A172 (cell line): ENCODE data around the gene LIPA. TPM values are rescaled to one million over a fixed set of nuclear protein-coding genes. Genes with fewer than 3 reads are reported as not detected.
A peak's percentile ranks its signal among the peaks of the same experiment; 100 is the strongest.
"Not testable (repeated sequence)": the region's sequence is repeated elsewhere in the genome, so short reads cannot be mapped to it uniquely, and the experiment has no call there.

ENCODE experiments used
- DNase-seq: peaks from one replicate; pipeline ENCODE4 v3.0.0-alpha.2; 2015; ENCODE audit warnings: low spot score
- total RNA-seq: library from RNA; depleted of rRNA; stranded (reverse); fragments of >200 nt; shearing (Covaris generic); gene quantifications from 2 replicates; pipeline ENCODE4 v1.2.3, GENCODE V29; 2014

Gene LIPA
- total RNA-seq, 1 experiment from 2014 or later: 113 TPM

DNA sequence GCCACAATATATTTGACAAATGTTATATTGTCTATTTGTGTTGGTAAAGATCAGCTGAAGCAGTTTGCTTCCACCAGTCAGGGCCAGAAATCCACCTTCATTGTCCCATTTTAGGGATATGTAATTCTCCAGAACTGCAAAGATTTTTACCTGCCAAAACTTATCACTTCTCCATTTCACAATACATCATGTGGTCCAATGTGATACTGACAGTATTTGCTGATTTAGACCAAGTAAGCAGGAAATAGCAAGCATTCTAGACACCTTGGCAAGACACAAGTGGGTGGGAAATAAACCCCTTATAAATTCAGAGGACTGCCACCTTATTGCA is 18.5 kb upstream of the LIPA start:
- no peak for DNase-seq

DNA sequence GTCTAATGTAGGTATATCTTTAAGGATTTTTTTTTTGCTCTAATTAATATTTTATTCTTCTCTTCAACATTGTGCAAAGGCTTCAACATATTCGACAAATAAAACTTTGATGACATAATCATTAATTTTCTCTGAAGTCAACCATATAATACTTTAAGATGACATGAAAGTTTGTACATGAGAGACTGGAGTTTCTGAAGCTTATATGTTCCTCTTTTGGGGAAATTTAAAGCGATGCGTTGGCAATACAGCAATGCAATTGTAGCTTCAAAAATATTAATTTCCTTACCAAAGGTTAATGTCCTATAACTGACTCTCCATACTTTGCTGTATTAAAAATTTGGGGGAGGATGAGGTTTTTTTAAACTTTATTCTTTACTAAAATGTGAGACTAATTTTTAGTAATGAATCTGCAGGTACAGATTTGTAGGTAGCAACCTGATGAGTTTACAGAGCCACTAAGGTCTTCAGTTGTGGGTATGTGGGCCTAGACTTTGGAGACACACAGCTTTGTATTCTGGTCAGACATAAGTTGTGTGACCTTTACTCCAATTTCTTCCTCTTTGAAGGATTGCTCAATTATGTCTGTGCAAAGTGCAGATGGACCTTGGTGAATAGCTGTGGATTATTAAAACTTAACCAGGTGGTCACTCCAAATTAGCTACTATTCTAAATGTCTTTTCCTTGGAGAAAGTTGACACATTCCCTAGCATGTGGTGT is 18.0 kb upstream of the LIPA start:
- no peak for DNase-seq

DNA sequence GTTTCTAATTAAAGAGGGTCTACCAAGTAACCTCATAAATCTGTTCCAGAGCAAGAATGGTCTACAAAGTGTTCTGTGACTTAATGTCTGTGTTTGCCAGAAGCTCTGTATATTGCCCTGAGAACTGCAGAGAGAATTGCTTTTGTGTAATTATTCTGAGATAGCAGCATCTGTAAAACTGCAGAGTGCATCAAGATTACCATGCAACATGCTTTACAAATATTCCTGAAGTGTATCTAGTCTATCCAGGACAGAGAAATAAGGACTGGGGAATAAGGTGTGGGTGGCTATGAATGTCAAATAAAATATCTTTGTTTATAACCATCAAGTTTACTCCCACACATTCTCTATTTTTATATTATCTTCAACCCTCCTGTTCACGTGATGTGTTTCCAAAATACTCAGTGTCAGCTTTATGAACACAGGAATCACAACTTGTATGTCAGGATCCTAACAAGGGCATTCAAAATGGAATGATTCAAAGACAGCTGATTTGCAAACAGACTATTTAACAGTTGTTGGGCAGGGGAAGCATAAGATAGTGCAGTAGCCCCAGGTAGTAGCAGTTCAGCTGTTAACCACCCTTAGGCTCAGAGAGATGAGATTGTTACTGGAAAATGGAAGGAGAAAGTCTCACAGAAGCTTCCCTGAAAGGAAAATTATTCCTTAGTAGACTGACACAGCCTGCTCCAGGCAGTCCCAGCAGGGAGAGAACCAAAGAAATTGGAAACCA is 15.3 kb upstream of the LIPA start:
- DNase-seq: no peak

DNA sequence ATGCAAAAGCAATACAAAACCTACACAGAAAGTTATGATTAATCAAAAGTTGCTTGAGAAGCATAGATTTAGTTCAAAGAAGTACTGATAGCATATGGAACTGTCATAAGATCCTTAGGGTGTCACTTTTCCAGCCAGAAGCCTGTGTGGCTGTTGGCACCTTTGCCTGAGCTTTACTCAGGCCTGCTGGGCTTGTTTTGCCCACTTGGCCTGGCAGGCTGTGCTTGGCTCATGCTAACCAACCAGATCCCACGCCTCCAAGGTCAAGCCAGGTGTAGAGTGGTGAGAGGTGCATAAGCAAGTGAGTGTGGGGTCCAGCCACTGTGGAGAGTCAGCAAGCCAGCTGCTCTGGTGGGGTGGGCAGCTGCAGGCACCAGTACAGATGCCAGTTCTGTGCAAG is 12.0 kb upstream of the LIPA start:
- no peak for DNase-seq

DNA sequence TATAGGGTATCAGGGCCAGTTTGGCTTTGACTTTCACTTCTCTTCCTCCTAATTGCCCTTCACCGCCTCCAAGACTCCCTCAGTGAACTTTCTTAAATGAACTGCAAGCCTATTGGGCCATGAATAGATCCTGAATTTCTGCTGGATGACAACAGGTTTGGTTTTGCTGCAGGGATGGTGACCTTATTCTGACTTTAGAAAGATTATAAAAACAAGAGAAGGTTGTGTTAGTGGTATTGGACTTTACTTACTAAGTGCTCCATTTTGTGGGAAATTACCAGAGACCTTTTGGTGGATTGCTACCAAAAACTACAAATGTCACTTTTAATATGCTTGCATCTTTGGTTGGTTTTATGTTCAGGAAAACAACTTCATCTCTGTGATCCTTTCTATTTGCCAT is 11.5 kb upstream of the LIPA start:
- no peak for DNase-seq

DNA sequence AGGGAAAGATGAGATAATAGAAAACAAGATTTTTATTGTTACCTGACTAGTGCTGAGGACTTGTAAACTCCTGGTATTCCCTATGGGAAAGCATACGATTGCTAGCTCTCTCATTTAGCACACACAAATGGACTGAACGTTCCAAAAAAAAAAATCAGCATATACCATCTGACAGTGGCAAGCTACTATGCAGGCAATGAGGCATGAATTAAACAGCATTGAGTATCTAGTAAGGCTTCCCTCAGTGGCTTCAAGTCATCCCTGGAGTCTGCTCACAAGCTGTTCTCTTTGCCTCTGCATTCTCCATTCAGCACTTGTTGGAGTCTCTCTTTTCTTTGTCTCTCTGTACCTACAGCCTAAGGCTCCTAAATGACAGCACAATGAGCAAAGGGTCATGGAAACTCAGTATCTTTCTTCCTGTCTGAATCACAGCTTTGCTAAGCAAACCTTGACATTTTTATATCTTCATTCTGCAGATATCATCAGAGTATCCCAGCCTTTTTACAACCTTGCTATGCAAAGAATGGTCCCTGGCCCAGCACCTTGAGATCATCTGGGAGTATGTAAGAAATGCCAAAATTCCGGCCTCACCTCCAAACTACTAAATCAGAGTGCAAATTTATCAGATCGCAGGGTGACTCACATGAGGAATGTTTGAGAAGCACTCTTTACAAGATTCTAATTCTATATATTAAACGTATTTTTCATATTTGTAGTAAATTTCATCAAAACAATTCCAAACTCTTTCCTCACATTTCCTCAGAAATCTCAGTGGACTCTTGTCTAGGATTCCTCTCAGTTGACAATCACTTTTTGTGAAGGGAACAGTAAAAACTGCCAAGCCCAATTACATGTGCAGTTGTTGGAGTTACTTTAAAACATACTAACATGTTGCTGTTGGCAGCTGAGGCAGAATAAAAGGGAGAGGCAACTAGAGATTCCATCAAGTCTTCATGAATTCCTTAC is 10.8 kb upstream of the LIPA start:
- DNase-seq: peak; percentile 71

DNA sequence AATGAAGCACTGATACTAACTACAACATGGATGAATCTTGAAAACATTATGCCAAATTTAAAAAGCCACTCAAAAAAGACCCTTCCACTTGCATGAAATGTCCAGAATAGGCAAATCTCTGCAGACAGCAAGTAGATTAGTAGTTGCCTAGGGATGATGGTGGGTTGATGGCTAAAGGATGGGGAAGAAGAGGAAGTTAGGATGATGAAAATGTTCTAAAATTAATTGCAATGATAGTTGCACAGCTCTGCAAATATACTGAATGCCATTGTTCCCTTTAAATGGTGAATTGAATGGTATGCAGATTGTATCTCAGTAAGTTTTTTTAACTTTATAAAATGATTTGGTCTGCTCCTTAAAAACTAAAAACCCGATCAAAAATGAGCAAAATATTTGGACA is 7.3 kb upstream of the LIPA start:
- no peak for DNase-seq

DNA sequence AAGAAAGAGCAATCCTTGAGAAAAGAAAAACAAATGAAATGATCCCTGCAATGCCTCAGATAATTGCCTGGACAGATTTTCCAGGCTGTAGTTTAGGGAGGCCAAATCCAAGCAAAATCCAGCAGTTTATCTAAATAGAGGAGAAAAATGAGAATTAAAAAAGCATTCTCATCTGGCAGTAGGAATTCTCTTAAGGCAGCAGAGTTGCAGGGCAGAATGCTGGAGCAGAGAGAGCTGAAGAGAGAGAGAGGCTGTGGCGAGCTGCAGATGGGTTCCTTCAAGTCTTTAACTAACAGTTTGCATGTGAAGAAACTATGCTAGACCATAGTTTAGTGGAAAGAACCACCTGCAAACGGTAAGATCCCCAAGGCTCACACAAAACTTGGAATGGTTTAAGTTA is 6.0 kb upstream of the LIPA start:
- no peak for DNase-seq

DNA sequence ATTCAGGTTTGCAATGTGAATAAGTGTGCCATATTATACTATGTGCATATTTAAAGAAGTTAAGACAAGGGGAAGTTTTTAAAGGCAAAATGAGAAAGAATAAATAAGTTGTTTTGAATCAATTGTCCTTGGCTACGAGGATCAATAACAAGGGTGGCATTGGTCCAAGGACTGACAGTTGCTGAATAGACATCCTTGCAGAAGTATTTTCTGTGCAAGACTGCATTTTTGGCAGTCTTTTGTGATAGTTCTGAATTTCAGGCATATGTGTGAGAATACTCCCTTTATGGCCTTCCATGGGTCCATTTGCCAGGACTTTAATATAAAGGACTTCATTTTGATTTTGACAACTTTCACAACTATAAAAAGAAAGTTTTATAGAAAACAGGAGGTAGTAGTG is 5.4 kb upstream of the LIPA start:
- DNase-seq: no peak

DNA sequence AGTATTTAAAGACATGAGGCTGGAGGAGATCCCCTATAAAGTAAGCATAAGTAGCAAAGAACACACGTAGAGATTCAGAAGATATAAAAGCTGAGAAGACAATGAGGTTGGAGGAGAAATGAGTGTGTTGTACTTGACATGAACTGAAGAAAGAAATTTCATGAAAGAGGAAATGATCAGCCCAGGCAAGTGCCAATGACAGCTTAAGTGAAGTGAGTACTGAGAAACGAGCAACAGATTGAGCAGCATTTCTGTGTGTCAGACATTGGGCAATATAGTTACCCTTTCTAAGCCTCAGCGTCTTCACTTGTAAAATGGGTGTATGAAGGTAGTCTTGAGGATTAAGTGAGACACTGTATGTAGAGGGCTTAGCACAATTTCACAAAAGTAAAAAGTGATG is 4.8 kb upstream of the LIPA start:
- DNase-seq: no peak

DNA sequence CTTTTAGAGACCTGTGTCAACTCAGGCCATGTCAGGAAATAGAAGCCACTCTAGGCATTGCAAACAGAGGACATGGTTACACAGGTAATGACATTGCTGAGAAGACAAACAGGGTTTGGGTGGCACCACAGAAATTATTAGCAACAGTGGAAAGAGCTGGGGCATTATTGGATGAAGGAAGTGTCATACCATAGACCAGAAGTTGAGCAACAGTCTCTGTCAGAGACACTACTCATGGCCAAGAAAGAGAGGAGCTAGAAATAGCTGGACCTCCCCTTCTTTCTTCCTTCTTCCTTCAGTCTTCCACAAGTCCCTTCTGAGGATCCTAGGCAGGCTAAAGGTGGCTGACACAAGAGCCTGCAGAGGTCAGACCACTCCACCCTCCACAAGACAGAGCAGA is 4.2 kb upstream of the LIPA start:
- no peak for DNase-seq

DNA sequence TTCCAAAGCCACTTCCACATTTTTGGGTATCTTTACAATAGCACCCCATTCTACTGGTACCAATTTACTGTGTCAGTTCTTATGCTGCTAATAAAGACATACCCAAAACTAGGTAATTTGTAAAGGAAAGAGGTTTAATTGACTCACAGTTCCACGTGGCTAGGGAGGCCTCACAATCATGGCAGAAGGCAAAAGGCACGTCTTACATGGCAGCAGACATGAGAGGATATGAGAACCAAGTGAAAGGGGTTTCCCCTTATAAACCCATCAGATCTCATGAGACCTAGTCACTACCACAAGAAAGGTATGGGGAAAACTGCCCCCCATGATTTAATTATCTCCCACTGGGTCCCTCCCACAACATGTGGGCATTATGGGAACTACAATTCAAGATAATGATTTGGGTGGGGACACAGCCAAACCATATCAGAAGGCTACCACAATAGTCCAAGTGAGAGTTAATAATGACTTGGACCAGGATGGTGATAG is 3.6 kb upstream of the LIPA start:
- DNase-seq: not testable (repeated sequence)

DNA sequence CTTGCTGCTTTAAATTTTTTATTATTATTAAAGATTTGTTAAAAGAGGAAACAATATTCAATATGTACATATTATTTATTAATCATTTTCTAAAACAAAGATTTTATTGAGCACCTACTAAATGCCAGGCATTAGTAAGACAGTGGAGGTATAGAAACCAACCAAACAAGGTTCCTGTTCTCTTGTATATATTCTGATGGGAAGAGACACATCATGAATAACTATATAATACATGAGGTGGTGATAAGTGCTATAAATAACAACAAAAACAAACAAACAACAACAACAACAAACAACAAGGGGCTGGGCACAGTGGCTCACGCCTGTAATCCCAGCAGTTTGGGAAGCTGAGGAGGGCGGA is 630 bp upstream of the LIPA start:
- no peak for DNase-seq

DNA sequence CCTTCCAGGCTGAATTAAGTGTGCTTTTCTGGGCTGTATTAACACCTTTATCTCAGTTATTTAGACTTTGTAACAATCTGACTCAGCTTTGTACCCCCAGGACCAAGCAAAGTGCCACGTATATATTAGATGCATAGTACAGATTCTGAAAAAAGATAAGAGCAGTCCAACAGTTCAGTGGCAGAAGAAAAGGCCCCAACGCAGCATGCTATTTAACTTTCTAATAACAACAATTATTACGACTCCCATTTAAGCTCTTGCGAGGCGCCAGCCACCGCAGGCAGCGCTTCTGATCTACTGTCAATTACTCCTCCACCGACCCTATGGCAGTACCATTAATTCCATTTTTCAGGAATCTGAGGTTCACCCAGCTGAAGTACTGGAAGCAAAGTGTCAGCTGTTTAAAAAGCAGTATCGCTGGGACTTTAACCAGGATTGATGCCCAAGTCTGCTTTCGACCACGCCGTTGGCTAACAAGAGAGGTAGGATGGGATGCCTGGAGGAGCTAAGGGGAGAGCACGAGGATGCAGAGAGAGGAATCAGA is 638 bp downstream of the LIPA start:
- DNase-seq: no peak

DNA sequence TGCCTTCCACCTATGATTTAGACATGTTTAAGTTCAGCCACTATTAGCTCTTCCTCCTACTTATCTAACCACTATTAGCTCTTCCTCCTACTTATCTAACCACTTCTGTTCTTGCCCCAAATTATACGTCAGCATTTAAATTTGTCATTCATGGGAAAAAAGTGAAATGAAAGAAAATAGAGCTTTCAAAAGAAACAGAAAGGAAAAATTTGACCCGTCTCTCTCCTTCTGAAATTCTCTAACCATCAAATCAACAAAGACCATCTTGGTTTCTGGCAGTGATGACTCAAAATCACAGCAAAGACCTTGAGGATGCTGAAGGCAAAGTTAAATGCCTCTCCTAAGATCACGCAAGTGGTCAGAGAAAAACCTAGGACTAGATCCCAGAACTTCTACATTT is 2.6 kb downstream of the LIPA start:
- DNase-seq: no peak

DNA sequence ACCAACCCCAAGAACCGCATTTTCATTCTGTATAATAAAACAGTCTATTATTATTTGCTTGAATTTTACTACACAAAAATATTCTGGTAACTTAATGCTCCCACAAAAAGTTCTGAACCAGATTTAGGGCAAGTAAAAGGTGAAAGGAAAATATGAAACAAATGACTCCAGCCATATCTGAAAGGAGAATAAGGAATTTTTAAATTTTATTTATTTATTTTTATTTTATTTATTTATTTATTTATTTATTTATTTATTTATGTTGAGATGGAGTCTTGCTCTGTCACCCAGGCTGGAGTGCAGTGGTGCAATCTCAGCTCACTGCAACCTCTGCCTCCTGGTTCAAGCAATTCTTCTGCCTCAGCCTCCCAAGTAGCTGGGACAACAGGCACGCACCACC is 4.0 kb downstream of the LIPA start:
- not testable (repeated sequence) for DNase-seq

DNA sequence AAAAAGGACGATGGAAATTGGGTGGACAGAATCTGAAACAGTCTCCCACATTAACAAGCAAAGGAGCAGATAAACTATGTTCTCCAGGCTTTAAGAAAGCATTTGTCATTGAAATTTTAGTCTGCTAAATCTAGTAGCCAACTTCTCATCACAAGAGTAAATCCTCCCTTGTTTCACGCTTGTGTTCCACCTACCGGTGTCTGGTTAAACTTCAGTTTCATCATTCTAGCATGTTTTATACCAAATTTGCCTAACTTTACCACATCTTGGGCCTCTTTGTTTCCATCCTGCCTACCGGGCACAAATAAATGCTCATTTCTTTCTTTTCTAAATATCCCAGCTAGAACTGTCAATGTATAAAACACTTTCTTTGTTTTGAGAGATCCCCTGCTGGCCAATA is 5.8 kb downstream of the LIPA start:
- DNase-seq: no peak

DNA sequence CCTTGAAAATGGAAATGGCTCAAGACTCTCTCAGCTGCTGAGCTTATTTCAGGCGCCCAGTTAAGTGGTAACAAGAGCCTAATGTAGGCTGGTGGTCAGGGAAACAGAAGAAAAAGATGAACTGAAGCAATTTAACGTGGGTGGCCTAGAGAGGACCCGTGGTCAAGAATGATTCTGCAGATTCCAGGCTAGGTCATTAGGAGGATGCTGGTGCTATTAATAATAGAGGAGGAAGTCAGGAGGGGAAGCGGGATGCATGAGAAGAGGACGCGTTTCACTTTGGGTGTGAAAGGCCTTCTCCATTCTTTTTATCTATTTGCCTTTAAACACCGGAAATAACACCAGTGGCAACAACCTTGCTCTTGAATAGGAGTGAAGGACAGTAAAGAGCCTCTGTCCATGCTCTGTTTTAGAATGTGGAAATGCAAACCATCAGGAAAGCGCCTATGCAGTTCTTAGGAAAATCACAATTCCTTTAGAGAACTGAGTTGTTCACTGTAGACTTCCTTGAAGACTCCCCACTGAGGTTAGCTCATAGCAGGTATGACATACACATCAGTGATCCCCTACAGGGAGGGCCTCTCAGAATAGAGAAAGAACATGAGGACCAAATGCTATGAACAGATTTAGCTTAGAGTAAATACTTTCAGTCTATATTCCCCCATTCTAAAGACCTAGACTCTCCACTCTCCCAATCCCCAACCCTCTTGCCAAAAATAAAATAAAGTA is 8.6 kb downstream of the LIPA start:
- DNase-seq: no peak

DNA sequence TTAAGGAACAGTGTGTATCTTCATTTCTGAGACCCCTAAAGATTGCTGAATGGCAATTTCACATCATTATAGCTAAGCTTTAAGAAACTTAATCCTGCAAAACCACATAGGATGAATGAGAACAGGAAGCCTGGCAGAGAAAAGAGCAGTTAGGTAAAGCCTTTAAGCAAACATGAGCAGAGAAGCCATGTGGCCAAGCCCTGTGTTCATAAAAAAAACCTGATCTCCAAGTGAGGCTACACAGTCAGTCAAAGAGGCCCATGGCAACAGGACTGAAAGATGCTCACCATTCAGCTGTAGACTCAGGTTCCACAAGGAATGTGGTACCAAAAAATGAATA is 9.3 kb downstream of the LIPA start:
- DNase-seq: no peak

DNA sequence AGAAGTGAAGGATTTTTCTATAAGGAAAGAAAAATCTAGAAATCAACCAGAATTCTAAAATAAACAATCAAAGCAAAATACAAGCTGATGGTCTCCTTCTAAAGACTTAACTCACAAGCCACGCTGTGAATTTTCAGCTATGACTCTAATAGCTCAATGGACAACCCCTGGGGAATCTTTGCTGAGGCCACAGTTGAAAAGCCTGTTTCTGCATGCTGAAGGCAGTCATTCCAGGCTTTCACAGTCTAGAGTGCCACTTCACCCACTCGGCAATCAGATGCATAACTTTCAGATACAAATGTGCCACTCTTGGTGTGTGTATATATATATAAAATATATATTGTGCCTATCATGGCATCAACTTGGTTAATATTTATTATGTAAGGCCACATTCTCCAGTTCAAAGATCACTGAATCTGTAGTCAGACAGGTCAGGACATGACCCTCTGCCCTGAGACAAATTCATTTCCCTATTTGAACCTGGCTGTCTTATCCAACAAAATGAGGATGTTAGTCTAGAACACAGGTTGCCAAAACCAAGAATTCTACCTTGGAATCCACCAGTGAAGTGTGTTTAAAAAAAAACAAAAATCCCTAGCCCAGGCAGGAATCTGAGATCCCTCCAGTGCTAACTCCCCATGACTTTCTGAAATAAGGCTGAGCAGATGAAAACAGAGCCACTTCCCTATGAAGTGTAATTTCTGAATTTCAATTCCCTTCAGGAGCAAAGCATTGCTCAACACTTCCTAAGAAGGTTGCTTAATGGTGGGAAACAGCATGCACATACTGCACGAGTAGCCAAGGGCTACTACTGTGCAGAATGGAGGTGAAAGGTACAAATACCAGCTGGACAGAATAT is 9.9 kb downstream of the LIPA start:
- DNase-seq: no peak

DNA sequence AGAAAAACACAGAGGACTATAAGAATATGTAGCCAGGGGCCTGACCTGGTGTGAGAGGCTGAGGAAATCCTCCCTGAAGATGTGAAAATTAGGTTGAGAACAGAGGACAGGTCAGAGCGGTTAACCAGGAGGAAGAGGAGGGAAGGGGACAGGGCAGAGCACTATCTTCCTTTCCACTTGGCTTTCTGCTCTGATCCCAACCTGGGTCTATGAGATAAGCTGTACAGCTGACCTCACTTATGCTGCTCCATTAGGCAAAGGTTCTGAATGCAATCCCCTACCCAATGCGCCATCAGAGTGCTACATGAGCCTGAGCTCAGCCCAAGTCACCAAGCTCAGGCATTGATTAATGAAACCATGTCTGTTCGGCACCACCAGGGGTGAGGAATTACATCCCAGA is 10.5 kb downstream of the LIPA start:
- no peak for DNase-seq
